H1 (cell line): ENCODE measurements around the gene CAMTA1. TPM values are rescaled to one million over a fixed set of nuclear protein-coding genes. Genes with fewer than 3 reads are reported as not detected.

Experiments
- CHD1 ChIP-seq: IDR thresholded peaks from 2 replicates; pipeline ENCODE4 v1.6.1; 2012; ENCODE audit warnings: low read depth, low read length, improper control_type of control experiment
- CREB1 ChIP-seq: IDR thresholded peaks from 2 replicates; pipeline ENCODE4 v1.6.1; 2012; ENCODE audit warnings: inconsistent platforms
- NRF1 ChIP-seq: IDR thresholded peaks from 2 replicates; pipeline ENCODE4 v1.6.1; 2011; ENCODE audit warnings: mild to moderate bottlenecking, low read depth, low read length, improper control_type of control experiment
- RXRA ChIP-seq: IDR thresholded peaks from 2 replicates; pipeline ENCODE4 v1.6.1; 2011; ENCODE audit warnings: low read depth, mild to moderate bottlenecking, low read length, moderate library complexity; ENCODE audit not compliant: insufficient read depth
- SIN3A ChIP-seq, 2 experiments: IDR thresholded peaks in 1 of 2; conservative IDR thresholded peaks in 1 of 2; 2 replicates each; pipeline ENCODE4 v1.6.1; 2011 to 2012; ENCODE audit warnings: low read length in 2 of 2, improper control_type of control experiment in 1 of 2, low read depth in 1 of 2, mild to moderate bottlenecking in 1 of 2
- SIRT6 ChIP-seq: IDR thresholded peaks from one replicate; pipeline ENCODE4 v1.7.1; 2012; ENCODE audit warnings: low read length, inconsistent platforms
- TAF7 ChIP-seq: optimal IDR thresholded peaks from 2 replicates; pipeline ENCODE3; 2011; ENCODE audit warnings: low read depth, mild to moderate bottlenecking, inconsistent platforms, low read length, moderate library complexity, borderline replicate concordance
- TCF12 ChIP-seq: IDR thresholded peaks from 2 replicates; pipeline ENCODE4 v1.6.1; 2011; ENCODE audit warnings: low read depth, mild to moderate bottlenecking, low read length
- polyA plus RNA-seq, 7 experiments: library from polyadenylated mRNA; depleted of rRNA in 3 of 7; stranded (reverse) in 5 of 7; unstranded in 2 of 7; fragments of >200 nt in 5 of 7; fragments of 200-250 nt in 2 of 7; gene quantifications; 1 replicate in 5 of 7; 2 replicates in 1 of 7; 4 replicates in 1 of 7; pipeline versions ENCODE4 v1.2.1 to v1.2.3, GENCODE V29; 2011 to 2013; ENCODE audit warnings: missing spikeins in 2 of 7, mixed read lengths in 2 of 7
- total RNA-seq: library from RNA; stranded (reverse); fragmentation: NEBNext Ultra II Directional; extraction: Animal tissue kit (Norgen Biotek cat#: 25700); gene quantifications from 2 replicates; pipeline ENCODE4 v1.2.1, GENCODE V29; 2021
- TF ChIP-seq, protein P1 (sequence below): fragments of 300-600 bp; sonication (generic); IDR thresholded peaks from 2 replicates; pipeline ENCODE4 v1.7.1; 2012; ENCODE audit warnings: low read length, moderate library complexity, mild to moderate bottlenecking, inconsistent platforms; ENCODE audit not compliant: insufficient replicate concordance
- TF ChIP-seq, protein P2 (sequence below): IDR thresholded peaks from 2 replicates; pipeline ENCODE4 v1.6.1; 2011; ENCODE audit warnings: low read length, improper control_type of control experiment
- TF ChIP-seq, protein P3 (sequence below): IDR thresholded peaks from 2 replicates; pipeline ENCODE4 v1.6.1; 2012; ENCODE audit warnings: inconsistent platforms

The CAMTA1 gene
- total and polyA plus RNA-seq, 2 of the 8 experiments (the other 6 are each of a cell fraction or from before 2014, with no cell fraction given), result 65.0 to 119 TPM

DNA sequence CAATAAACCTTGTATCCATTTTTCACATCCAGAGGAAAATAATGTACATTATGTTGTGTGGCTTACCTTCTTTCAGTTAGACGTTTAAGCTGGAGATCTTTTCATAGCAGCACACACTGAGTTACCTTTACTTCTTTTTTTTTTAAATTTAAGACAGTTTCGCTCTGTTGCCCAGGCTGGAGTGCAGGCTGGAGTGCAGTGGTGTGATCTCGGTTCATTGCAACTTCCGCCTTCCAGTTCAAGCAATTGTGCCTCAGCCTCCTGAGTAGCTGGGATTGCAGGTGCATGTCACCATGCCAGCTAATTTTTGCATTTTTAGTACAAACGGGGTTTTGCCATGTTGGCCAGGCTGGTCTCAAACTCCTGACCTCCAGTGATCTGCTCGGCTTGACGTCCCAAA, 7.4 kb upstream of the CAMTA1 start (continued):
- TF ChIP-seq, protein P1, sequence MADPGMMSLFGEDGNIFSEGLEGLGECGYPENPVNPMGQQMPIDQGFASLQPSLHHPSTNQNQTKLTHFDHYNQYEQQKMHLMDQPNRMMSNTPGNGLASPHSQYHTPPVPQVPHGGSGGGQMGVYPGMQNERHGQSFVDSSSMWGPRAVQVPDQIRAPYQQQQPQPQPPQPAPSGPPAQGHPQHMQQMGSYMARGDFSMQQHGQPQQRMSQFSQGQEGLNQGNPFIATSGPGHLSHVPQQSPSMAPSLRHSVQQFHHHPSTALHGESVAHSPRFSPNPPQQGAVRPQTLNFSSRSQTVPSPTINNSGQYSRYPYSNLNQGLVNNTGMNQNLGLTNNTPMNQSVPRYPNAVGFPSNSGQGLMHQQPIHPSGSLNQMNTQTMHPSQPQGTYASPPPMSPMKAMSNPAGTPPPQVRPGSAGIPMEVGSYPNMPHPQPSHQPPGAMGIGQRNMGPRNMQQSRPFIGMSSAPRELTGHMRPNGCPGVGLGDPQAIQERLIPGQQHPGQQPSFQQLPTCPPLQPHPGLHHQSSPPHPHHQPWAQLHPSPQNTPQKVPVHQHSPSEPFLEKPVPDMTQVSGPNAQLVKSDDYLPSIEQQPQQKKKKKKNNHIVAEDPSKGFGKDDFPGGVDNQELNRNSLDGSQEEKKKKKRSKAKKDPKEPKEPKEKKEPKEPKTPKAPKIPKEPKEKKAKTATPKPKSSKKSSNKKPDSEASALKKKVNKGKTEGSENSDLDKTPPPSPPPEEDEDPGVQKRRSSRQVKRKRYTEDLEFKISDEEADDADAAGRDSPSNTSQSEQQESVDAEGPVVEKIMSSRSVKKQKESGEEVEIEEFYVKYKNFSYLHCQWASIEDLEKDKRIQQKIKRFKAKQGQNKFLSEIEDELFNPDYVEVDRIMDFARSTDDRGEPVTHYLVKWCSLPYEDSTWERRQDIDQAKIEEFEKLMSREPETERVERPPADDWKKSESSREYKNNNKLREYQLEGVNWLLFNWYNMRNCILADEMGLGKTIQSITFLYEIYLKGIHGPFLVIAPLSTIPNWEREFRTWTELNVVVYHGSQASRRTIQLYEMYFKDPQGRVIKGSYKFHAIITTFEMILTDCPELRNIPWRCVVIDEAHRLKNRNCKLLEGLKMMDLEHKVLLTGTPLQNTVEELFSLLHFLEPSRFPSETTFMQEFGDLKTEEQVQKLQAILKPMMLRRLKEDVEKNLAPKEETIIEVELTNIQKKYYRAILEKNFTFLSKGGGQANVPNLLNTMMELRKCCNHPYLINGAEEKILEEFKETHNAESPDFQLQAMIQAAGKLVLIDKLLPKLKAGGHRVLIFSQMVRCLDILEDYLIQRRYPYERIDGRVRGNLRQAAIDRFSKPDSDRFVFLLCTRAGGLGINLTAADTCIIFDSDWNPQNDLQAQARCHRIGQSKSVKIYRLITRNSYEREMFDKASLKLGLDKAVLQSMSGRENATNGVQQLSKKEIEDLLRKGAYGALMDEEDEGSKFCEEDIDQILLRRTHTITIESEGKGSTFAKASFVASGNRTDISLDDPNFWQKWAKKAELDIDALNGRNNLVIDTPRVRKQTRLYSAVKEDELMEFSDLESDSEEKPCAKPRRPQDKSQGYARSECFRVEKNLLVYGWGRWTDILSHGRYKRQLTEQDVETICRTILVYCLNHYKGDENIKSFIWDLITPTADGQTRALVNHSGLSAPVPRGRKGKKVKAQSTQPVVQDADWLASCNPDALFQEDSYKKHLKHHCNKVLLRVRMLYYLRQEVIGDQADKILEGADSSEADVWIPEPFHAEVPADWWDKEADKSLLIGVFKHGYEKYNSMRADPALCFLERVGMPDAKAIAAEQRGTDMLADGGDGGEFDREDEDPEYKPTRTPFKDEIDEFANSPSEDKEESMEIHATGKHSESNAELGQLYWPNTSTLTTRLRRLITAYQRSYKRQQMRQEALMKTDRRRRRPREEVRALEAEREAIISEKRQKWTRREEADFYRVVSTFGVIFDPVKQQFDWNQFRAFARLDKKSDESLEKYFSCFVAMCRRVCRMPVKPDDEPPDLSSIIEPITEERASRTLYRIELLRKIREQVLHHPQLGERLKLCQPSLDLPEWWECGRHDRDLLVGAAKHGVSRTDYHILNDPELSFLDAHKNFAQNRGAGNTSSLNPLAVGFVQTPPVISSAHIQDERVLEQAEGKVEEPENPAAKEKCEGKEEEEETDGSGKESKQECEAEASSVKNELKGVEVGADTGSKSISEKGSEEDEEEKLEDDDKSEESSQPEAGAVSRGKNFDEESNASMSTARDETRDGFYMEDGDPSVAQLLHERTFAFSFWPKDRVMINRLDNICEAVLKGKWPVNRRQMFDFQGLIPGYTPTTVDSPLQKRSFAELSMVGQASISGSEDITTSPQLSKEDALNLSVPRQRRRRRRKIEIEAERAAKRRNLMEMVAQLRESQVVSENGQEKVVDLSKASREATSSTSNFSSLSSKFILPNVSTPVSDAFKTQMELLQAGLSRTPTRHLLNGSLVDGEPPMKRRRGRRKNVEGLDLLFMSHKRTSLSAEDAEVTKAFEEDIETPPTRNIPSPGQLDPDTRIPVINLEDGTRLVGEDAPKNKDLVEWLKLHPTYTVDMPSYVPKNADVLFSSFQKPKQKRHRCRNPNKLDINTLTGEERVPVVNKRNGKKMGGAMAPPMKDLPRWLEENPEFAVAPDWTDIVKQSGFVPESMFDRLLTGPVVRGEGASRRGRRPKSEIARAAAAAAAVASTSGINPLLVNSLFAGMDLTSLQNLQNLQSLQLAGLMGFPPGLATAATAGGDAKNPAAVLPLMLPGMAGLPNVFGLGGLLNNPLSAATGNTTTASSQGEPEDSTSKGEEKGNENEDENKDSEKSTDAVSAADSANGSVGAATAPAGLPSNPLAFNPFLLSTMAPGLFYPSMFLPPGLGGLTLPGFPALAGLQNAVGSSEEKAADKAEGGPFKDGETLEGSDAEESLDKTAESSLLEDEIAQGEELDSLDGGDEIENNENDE, result no peak
- TF ChIP-seq SIN3A (conservative IDR thresholded peaks at IDR 0.05 in 1 of 2, IDR thresholded peaks at IDR 0.05 in 1 of 2; ENCODE audit: low read depth in 1 of 2, low read length in 2 of 2) (no peak), SIRT6 (no peak), TCF12 (no peak), RXRA (no peak), CREB1 (no peak), TAF7 (no peak), CHD1 (no peak), NRF1 (no peak)
- TF ChIP-seq, protein P2, sequence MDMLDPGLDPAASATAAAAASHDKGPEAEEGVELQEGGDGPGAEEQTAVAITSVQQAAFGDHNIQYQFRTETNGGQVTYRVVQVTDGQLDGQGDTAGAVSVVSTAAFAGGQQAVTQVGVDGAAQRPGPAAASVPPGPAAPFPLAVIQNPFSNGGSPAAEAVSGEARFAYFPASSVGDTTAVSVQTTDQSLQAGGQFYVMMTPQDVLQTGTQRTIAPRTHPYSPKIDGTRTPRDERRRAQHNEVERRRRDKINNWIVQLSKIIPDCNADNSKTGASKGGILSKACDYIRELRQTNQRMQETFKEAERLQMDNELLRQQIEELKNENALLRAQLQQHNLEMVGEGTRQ, result no peak
- TF ChIP-seq, protein P3, sequence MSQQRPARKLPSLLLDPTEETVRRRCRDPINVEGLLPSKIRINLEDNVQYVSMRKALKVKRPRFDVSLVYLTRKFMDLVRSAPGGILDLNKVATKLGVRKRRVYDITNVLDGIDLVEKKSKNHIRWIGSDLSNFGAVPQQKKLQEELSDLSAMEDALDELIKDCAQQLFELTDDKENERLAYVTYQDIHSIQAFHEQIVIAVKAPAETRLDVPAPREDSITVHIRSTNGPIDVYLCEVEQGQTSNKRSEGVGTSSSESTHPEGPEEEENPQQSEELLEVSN, result no peak
